GM21360 (cell line): ENCODE data around the gene HAUS3.

Experiments
- ATAC-seq: cut with Tn5 transposase; IDR thresholded peaks from one replicate; pipeline ENCODE4 v1.9.1; 2021; ENCODE audit warnings: mild to moderate bottlenecking, moderate library complexity; ENCODE audit not compliant: unreplicated experiment

Gene HAUS3

GRCh38 chr4:2252530-2253091 lies 10.7 kb upstream of the HAUS3 start:
- ATAC-seq: no peak

GRCh38 chr4:2251795-2252529 lies 10.0 kb upstream of the HAUS3 start:
- ATAC-seq: no peak

DNA sequence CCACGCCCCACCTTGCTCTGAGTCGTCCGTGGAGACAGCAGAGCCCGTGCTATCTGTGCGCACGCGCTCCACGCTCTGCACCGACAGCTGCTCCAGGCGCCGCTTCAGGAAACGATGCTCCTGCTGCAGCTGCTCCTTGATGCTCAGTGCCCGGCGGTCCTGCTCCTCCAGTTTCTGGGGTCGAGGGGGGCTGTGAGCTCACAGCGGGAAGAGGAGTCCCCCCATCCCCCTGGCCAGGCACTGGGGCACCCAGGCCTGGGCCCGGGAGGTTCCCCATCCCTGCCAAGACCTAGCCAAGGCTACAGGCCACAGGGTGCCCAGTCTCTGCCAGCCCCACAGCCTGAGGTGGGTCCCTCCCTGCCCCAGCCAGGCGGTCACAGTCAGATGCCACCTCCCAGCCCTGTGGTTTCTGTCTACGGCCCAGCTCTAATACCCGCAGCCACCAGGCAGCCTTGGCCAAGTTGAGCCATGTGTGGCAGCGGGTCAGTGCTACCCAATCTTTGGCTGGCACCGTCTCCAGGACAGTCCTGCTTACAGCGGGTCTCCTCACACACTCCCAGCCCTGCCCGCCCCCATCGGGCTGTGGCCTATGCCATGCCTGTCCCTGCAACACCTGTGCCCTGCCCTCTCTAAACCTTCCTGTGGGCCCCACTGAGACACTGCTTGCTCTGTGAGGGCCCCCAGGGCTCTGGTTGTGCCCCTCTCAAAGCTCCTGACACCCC lies 9.3 kb upstream of the HAUS3 start:
- ATAC-seq: no peak

- ATAC-seq: no peak
Measured at GRCh38 chr4:2250357-2251072, 8.6 kb upstream of the HAUS3 start.

DNA sequence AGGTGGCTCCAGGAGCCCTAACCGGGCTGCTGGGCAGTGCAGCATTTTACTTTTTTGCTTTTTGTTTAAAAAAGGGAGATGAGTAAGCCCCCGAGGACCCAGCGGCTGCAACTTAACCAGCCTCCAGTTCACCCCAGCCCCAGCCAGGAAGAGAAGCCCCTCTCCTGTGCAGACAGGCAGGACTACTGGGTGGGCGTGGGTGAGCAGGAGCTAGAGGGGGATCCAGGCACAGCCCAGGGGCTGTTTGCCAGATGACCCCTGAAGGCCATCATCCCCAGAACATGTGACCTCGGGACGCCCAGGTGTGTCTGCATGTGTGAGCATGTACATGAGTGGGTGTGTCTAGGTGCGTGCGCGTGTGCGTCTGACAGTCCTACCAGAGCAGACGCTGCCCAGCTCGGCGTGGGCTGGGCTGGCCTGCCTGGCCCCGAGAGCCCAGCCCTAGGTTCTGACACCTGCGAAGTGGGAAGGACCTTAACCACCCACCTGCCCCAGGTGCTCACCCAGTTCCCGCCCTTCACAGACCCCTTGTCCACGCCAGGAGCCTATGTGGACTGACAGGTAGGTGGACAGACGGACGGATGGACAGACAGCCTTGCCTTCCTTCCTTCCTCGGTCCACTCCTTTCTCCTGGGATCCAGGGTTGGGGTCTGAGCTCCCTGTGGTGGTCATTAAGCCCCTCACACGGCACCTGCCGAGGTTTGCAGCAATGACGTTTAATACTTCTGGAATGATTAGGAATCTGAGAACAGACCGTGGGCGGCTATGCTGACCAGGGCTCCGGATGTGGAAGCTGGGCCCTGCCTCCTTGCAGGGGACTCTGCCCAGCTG lies 7.8 kb upstream of the HAUS3 start:
- ATAC-seq: no peak

- ATAC-seq: no peak
Measured at GRCh38 chr4:2248821-2249261, 6.9 kb upstream of the HAUS3 start.

DNA sequence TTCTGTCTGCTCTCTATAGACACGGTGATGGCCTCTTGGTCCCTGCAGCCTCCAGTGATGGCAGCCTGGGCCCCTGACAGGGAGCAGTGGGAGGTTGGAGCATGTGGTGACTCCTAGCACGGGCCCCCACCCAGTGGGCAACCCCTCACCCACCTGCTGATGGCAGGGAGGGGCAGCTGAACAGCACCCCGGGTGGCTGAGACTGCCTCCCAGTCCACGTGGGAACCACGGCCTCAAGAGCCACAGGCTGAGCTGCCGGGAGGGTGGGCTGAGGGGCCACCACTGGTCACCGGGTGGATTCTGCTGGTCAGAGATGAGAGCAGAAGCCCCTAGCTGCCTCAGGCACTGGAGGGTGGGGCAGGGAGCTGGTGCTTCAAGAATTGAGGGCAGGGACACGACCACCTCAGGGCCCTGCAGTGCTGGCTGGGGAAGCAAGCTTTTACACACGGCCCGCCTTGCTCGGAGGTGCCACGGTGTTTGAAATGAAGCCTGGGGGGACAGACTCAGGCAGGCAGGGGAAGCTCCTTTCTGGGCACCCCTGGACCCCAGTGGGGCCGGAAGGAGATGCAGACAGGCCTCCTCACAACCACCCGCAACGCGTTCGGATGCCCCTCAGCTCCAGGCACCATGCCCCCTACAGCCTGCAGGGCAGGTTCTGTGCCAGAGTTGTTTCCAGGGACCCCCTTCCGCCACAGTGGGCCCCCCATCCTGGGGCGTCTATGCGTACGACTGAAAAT lies 6.3 kb upstream of the HAUS3 start:
- no peak for ATAC-seq

DNA sequence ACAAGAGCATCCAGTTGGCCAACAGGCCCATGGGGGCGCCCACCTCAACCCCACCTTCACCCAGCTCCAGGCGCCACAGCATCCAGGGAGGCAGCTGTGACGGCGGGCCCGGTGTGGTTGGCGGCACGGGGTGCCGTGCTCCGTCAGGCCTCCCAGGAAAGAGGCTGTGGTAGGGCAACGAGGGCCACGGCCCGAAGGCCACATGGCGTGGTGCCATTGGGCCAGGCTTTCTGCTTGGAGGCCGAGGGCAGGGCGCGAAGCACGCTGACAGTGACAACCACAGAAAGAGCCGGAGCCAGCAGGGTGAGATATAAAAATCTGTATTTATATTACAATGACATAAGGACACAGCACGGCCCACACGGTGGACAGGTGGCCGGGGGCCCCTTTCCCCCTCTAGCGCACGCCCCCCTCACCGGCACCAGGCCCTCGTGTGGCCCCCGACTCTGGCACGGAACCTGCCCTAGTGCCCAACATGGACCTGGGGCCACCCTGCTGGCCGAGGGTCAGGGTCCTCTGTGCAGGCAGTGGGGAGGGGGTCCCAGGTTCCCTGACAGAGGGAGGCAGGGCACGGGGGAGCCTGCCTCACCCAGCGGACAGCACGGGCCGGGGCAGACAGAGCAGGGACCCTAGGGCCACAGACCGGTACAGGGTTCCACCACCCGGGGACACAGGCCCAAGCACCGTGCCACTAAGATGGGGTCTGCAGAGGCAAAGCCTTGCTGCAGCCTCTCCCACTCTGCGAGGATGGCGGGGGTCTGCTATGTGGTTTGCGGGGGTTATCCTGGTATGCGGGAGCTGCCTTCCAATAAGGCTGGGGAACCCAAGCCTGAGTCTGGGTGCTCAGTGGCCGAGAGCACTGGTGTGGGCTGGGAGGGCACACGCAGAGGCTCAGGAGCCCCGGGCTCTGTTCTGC lies 5.5 kb upstream of the HAUS3 start:
- ATAC-seq: no peak

- no peak for ATAC-seq
Measured at GRCh38 chr4:2246384-2247127, 4.6 kb upstream of the HAUS3 start.

DNA sequence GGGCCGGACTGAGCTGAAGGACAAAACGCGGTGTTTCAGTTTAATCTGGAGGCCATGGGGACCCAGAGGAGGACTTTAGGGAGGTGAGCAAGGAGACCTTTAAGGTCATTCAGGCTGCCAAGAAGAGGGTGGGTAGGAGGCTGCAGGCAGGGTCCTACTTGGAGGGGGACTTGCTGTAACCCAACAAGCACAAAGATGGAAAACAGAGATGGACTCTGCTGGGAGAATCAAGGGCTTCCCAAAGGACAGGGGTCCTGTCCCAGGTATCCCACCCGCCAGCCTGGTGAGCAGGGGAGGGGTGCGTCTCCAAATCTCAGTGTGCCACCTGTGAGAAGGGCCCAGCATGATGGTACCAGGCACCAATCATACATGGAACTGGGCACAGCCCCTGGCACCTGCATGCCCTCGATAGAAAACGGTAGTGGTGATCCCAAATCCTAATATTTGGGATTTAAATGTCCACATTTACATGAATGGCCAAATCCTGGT lies 3.9 kb upstream of the HAUS3 start:
- ATAC-seq: no peak

GRCh38 chr4:2245057-2245786 lies 3.3 kb upstream of the HAUS3 start:
- ATAC-seq: no peak

DNA sequence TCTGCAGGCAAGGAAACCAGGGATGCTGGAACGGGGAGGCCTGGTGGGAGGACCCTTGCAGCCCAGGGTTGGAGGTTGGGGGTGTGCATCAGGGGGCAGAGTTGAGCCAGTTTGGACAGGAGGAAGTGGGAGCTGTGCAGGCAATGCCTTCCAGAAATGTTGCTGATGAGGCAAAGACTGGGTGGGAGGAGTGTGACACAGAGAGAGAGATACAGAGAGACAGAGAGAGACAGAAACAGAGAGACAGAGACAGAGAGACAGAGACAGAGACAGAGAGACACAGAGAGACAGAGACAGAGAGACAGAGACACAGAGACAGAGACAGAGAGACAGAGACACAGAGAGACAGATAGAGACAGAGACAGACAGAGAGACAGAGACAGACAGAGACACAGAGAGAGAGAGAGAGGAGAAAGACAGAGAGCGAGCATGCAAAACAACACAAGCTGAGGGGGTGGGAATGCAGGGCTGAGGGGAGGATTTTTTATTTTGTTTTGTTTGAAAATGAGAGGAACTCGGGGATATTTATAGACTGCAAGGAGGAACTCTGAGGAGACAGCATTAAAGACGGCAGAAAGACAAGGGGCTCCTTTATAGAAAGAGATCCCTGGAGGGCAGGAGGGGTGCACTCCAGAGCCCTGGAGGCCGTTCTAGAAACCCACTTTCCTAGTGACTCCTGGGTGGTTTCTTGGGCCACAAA lies 1.9 kb upstream of the HAUS3 start:
- no peak for ATAC-seq

DNA sequence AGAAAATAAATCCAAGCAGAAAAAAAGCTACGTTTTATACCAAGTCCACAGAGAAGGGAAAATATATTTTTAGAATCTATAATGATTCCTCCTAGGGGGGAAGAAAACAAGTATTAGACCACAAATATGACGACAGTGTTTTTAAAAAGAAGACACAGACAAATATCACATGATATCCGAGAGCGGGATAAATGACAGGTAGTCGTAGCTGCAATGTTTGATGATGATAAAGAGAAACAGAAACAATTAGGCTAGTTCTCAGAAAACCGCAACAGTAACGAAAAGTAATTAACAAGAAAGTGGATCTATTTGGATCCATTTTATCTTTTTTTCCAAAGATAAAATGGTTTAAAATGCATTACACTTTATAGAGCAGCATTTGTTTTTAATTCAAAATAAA lies 918 bp downstream of the HAUS3 start:
- ATAC-seq: no peak

DNA sequence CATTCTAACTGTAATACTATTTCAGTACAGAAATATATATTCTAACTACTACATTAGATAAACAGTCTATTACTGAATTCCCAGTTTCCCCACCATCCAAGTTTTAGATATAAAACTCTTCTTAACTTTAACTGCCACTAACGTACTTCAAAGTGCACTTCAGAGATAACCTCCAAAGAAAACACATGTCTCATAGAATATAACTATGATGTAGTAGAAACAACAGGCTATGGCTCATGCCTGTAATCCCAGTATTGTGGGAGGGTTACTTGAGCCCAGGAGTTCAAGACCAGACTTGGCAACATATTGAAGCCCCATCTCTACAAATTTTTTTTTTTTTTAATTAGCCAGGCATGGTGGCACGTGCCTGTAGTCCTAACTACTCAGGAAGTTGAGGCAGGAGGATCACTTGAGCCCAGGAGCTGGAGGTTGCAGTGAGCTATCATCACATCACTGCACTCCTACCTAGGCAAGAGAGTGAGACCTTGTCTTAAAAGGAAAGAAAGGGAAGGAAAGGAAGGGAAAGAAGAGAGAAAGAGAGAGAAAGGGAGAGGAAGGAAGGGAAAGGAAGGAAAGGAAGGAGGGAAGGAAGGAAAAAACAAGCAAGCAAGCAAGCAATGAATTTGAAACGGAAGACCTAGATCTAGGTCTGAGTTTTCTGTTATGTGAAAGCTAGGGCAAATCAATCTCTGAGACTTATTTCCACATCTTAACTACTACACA lies 4.8 kb downstream of the HAUS3 start:
- ATAC-seq: no peak

DNA sequence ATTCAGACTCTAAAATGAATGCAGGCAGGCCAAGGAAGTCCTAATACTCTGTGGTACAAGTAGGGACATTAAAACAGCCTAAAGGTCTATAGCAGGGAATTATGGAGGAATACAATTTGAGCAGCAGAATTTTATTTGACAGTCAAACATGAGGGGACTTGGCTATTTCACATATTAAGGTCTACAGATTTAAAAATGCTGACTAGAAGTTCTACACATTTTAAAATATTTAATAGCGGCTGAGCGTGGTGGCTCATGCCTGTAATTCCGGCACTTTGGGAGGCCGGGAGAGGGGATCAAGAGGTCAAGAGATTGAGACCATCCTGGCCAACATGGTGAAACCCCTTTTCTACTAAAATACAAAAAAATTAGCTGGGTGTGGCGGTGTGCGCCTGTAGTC lies 10.8 kb downstream of the HAUS3 start:
- no peak for ATAC-seq

DNA sequence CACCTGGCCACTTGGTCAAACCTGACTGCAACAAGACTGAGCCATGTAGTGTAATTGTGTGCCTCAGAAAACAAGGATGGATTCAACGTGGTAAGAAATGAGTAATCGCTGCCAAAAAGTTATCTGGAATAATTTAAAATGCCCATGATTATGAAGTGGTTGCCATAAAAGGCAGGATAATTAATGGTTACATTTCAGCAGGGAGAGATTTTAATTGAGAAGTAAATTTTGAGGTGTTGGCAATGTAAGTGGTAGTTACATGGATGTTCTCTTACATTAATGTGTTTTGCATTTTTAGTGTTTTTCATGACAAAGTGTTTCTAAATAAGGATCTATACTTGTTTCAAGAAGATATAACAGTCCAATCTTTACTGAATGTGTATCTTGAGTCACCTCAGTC lies 15.7 kb downstream of the HAUS3 start:
- no peak for ATAC-seq
